Lower leg skin (tissue), 3 donors: ENCODE measurements around the gene POU2AF1.

Source experiments
- POLR2A ChIP-seq, 2 donors: fragments of 450-650 bp; IDR thresholded peaks; one replicate each; pipeline ENCODE4 v1.6.1; 2016 to 2017; ENCODE audit warnings: antibody characterized with exemption in 2 of 2, mild to moderate bottlenecking in 1 of 2, moderate library complexity in 1 of 2
- TF ChIP-seq, protein P1 (sequence below), 3 donors: fragments of 450-650 bp; IDR thresholded peaks; one replicate each; pipeline ENCODE4 v1.5.1; 2016; ENCODE audit warnings: antibody characterized with exemption in 3 of 3, mild to moderate bottlenecking in 3 of 3, moderate library complexity in 2 of 3

DNA sequence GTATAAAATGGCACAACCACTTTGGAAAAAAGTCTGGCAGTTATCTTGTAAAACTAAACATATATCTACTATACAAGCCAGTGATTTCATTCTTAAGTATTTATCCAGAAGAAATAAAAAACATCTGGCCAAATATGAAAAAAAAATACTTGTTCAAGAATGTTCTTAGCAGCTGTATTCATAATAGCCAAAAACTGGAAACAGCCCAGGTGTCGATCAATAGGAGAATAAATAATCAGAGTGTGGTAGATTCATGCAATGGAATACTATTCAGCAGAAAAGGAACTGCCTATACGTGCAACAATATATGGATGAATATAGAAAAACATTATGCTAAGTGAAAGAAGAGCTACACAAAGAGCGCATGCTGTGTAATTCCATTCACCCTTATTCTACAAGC lies 36.7 kb downstream of the POU2AF1 start:
- TF ChIP-seq, protein P1, sequence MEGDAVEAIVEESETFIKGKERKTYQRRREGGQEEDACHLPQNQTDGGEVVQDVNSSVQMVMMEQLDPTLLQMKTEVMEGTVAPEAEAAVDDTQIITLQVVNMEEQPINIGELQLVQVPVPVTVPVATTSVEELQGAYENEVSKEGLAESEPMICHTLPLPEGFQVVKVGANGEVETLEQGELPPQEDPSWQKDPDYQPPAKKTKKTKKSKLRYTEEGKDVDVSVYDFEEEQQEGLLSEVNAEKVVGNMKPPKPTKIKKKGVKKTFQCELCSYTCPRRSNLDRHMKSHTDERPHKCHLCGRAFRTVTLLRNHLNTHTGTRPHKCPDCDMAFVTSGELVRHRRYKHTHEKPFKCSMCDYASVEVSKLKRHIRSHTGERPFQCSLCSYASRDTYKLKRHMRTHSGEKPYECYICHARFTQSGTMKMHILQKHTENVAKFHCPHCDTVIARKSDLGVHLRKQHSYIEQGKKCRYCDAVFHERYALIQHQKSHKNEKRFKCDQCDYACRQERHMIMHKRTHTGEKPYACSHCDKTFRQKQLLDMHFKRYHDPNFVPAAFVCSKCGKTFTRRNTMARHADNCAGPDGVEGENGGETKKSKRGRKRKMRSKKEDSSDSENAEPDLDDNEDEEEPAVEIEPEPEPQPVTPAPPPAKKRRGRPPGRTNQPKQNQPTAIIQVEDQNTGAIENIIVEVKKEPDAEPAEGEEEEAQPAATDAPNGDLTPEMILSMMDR (IDR thresholded peaks at IDR 0.05), result no peak
- no peak for TF ChIP-seq POLR2A (IDR thresholded peaks at IDR 0.05)
